Common myeloid progenitor, CD34-positive (primary cell): ENCODE measurements around the gene UNCX.

Experiments
- CTCF ChIA-PET: fragments of 350-600 bp; sonication (Branson Sonifier 250); formaldehyde crosslinking; loops from one replicate; lab custom pipeline; 2021; ENCODE audit warnings: antibody characterized with exemption; lab: Charles Lee
- POLR2A ChIA-PET: fragments of 350-600 bp; sonication (Branson Sonifier 250); formaldehyde crosslinking; loops from one replicate; lab custom pipeline; 2021; ENCODE audit warnings: antibody characterized with exemption; lab: Charles Lee
- DNase-seq, 3 donors: peaks; one replicate each; pipeline versions ENCODE4 v3.0.0 to v3.0.0-alpha.2; 2013
- H3K27ac ChIP-seq, 2 experiments: 1 replicate in 1 of 2; 2 replicates in 1 of 2; pipeline ENCODE4 v1.7.0; 2013; ENCODE audit warnings: inconsistent platforms in 2 of 2, low read length in 2 of 2, mild to moderate bottlenecking in 2 of 2, low read depth in 1 of 2, moderate library complexity in 1 of 2; ENCODE audit not compliant: severe bottlenecking in 2 of 2, insufficient read depth in 1 of 2, poor library complexity in 1 of 2
- H3K27me3 ChIP-seq, 5 experiments: replicated peaks in 2 of 5; 1 replicate in 3 of 5; 2 replicates in 2 of 5; pipeline versions ENCODE4 v1.6.1 to v1.7.0; 2013; ENCODE audit warnings: low read length in 4 of 5, mild to moderate bottlenecking in 2 of 5, moderate library complexity in 2 of 5, inconsistent platforms in 1 of 5; ENCODE audit not compliant: insufficient read depth in 5 of 5, control insufficient read depth in 4 of 5
- H3K36me3 ChIP-seq, 4 experiments: 1 replicate in 2 of 4; 2 replicates in 2 of 4; pipeline versions ENCODE4 v1.6.1 to v1.7.0; 2013; ENCODE audit warnings: low read length in 3 of 4, control low read depth in 1 of 4, mild to moderate bottlenecking in 1 of 4; ENCODE audit not compliant: control insufficient read depth in 4 of 4, insufficient read depth in 4 of 4
- H3K4me1 ChIP-seq, 4 experiments: 1 replicate in 3 of 4; 2 replicates in 1 of 4; pipeline versions ENCODE4 v1.6.1 to v1.7.1; 2013; ENCODE audit warnings: low read length in 3 of 4, mild to moderate bottlenecking in 3 of 4, control low read depth in 1 of 4, inconsistent platforms in 1 of 4, moderate library complexity in 1 of 4; ENCODE audit not compliant: control insufficient read depth in 4 of 4, insufficient read depth in 4 of 4; ENCODE audit errors: control extremely low read depth in 1 of 4
- H3K4me3 ChIP-seq, 7 experiments: 1 replicate in 4 of 7; 2 replicates in 3 of 7; pipeline versions ENCODE4 v1.5.1 to v1.7.0; 2013; ENCODE audit warnings: mild to moderate bottlenecking in 7 of 7, low read length in 6 of 7, moderate library complexity in 6 of 7, inconsistent platforms in 2 of 7, low read depth in 2 of 7, control low read depth in 1 of 7; ENCODE audit not compliant: insufficient read depth in 4 of 7, control insufficient read depth in 1 of 7; ENCODE audit errors: extremely low read depth in 1 of 7
- H3K9me3 ChIP-seq, 5 experiments: 1 replicate in 4 of 5; 2 replicates in 1 of 5; pipeline versions ENCODE4 v1.6.1 to v1.7.1; 2013; ENCODE audit warnings: low read length in 4 of 5, mild to moderate bottlenecking in 2 of 5, inconsistent platforms in 1 of 5, low read depth in 1 of 5, moderate library complexity in 1 of 5; ENCODE audit not compliant: control insufficient read depth in 4 of 5, insufficient read depth in 2 of 5; ENCODE audit errors: control extremely low read depth in 1 of 5
- WGBS: methylation state at CpG from one replicate; pipeline ENCODE4 v1.1.5; 2013; ENCODE audit not compliant: insufficient coverage; 5-methylcytosine and 5-hydroxymethylcytosine counted together

Gene UNCX

DNA sequence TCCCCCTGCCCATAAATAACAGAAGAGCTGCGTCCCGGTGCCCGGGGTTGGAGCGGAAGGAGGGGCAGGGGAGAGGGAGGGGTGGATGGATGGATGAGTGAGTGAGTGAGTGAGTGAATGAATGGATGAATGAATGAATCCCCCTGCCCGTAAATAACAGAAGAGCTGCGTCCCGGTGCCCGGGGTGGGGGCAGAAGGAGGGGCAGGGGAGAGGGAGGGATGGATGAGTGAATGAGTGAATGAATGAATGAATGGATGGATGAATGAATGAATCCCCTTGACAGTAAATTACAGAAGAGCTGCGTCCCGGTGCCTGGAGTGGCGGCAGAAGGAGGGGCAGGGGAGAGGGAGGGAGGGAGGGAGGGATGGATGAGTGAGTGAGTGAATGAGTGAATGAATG, 7.6 kb upstream of the UNCX start:
- CTCF ChIA-PET, result interaction anchor here (0.7 to 5.8 kb wide), 8 partner anchors 8 to 248 kb away, joined by 3 to 29 read pairs (median 4); no protein-coding TSS in a partner anchor
- 4% methylated on average over 11 of the region's 11 CpGs for WGBS
- H3K9me3 ChIP-seq, result no peaks in the 10 kb centered on the region
- H3K36me3 ChIP-seq, result no peaks in the 10 kb centered on the region
- peaks cover 3 to 96% (median 57%) of the 10 kb centered on the region in 5 experiments for H3K27me3 ChIP-seq
- H3K27ac ChIP-seq, result no peak overlapping the region
- peaks cover 0 to 9% (median 5%) of the 10 kb centered on the region in 4 experiments for H3K4me1 ChIP-seq
- POLR2A ChIA-PET, result interaction anchor here (0.6 kb wide), 1 partner anchor 24 kb away, joined by 4 read pairs; no protein-coding TSS in a partner anchor
- no peak for DNase-seq
- no peak overlapping the region for H3K4me3 ChIP-seq

DNA sequence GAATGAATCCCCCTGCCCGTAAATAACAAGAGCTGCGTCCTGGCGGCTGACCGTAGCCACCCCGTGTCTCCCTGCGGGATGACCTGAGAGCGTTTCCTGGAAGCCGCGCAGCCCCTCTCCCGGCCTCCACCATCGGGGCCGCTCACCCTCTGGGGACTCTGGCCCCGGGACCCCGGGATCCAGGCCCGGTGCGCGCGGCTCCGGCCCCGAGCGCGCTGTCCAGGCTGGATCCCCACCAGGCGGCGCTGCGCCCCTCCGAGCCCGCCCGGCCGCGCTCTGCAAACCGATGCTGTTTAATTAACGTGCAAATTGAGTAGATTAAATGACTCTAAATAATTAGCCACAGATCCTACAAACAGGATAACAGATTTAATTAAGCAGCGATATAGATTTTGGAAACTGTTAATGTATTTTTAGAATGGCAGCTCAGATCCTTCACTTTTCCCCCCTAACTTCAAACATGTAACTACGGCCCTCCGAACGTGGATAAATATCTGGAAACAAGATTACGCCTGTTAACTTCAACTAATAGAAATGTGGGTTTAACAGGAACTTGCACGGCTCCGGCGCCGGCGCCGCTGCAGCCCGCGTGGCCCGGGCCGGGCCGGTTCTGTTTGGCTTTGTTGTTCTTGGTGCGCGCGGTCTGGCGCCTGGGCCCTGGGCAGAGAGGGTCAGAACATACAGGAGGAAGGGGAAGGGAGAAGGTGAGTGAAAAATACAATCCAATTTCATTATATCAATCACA, 7.1 kb upstream of the UNCX start:
- ChIA-PET CTCF (interaction anchor here (0.7 to 5.8 kb wide), 11 partner anchors 9 to 248 kb away, joined by 3 to 29 read pairs (median 4); no protein-coding TSS in a partner anchor), POLR2A (interaction anchor here (0.6 kb wide), 1 partner anchor 25 kb away, joined by 4 read pairs; no protein-coding TSS in a partner anchor)
- H3K27ac ChIP-seq, result no peak overlapping the region
- H3K4me3 ChIP-seq, result no peak overlapping the region
- peaks cover 3 to 94% (median 61%) of the 10 kb centered on the region in 5 experiments for H3K27me3 ChIP-seq
- H3K4me1 ChIP-seq, result peaks cover 0 to 9% (median 5%) of the 10 kb centered on the region in 4 experiments
- DNase-seq, result peak in 2 of 3 donors; percentile 55 to 60
- WGBS, result 7% methylated on average over 28 of the region's 52 CpGs
- H3K36me3 ChIP-seq, result no peaks in the 10 kb centered on the region
- H3K9me3 ChIP-seq, result no peaks in the 10 kb centered on the region

DNA sequence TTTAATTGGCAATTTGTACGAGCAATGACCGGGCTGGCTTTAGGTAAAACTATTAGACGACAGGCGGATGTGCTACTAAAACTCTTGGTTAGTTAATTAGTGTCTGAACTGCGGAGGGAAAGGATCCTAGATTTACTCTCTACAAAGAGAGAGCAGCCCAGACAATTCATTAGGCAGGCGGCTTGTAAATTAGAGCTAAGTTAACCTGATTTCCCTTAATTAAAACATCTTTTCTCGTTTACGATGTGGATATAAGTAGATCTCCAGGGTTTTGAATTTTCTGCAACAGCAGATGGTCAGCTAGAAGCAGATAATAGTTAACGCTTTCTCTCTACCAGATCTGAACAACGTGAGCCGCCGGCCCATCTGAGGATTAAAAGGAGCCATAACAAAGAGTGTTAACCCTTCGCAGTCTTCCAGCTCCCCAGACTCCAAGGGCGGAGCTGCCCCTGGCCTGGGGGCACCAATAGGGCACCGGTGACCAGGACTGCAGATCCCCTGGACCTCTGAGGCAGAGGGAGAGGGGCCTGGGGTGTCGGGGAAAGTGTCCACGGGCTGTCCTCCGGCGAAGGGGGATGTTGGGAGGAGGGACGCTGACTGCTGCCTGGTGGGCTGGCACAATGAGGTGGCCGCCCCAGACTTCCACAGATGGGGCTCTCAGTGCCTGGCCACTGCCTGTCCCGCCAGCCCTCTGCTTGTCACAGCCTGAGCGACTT, 6.3 kb upstream of the UNCX start:
- no peak overlapping the region for H3K4me3 ChIP-seq
- CTCF ChIA-PET, result interaction anchor here (0.8 to 5.8 kb wide), 12 partner anchors 8 to 247 kb away, joined by 3 to 29 read pairs (median 4); no protein-coding TSS in a partner anchor
- peaks cover 0 to 9% (median 5%) of the 10 kb centered on the region in 4 experiments for H3K4me1 ChIP-seq
- peaks cover 3 to 94% (median 63%) of the 10 kb centered on the region in 5 experiments for H3K27me3 ChIP-seq
- no peaks in the 10 kb centered on the region for H3K9me3 ChIP-seq
- DNase-seq, result no peak
- POLR2A ChIA-PET, result no interaction called here
- H3K27ac ChIP-seq, result no peak overlapping the region
- no peaks in the 10 kb centered on the region for H3K36me3 ChIP-seq
- 57% methylated on average over 12 of the region's 23 CpGs for WGBS

DNA sequence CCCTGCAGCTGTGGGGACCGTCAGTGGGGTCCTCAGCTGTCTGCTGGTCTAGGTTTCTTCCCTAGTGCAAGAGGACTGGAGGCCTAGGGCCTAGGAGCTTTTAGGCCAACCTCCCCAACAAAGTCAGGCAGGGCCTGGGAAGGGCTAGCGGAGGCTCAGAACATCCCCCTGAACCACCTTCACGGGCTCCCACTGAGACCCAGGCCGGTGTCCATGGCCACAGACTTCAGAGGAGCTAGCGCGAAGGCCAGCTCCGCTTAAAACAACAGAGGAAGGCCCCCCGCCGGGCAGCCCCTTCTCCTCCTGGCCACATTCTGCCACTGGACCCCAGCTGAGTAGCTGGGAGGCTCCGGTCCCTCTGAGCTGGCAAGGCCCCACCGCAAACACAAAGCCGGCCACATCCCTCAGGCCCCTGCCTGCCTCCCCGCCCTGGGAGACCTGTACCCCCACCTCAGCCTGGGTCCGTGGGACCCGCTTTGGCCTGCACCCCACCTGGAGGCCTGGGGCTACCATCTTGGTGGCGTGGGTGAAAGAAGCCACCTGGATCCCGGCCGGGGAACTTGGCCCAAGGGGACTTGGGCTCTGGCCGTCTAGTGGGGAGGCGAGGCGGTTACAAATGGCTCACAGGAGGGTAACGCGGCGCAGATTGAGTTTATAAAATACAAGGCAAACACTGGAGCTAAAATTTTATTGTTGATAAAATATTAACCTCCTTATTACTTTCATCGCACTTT, 5.4 kb upstream of the UNCX start:
- Histone ChIP-seq H3K36me3 (no peaks in the 10 kb centered on the region), H3K4me3 (no peak overlapping the region), H3K27me3 (peaks cover 3 to 94% (median 64%) of the 10 kb centered on the region in 5 experiments), H3K27ac (no peak overlapping the region), H3K9me3 (no peaks in the 10 kb centered on the region), H3K4me1 (peaks cover 0 to 9% (median 5%) of the 10 kb centered on the region in 4 experiments)
- CTCF ChIA-PET, result interaction anchor here (0.6 to 5.8 kb wide), 12 partner anchors 13 to 246 kb away, joined by 3 to 29 read pairs (median 3); no protein-coding TSS in a partner anchor
- 71% methylated on average over 14 of the region's 25 CpGs for WGBS
- DNase-seq, result no peak
- POLR2A ChIA-PET, result no interaction called here

DNA sequence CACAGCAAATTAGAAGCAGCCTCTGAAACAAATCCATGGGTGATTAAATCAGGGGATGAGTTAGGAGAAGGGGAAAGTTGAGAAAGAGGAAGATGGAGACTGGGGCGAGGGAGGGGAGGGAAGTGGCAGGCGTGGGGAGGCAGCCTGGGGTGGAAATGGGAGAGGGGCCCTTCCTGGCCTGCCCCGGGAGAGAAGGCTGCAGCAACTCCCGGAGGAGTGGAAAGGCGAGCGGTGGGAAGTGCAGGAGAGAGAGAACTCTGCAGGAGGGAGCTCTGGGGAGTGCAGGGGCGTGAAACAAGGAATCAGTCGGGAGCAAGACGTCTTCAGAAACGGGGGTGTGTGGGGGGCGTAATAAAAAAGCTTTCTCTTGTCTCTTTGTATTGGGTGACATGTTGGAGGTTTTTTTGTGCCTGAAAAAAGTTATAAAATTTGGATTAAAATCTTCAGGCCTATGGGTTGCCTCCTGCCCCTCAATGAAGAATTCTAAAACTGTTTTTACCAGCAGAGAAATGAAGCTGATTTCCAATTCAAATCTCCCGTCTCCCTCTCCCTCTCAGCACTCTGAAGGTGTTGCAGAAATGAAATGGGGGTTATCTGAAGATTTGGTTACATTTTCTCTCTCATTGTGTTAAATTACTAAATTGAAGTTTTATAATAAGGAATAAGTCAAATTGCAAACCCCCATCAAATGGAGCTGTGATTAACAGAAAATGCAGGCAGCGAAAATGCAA, 4.7 kb upstream of the UNCX start:
- ChIA-PET CTCF (interaction anchor here (0.6 to 4.3 kb wide), 9 partner anchors 13 to 246 kb away, joined by 3 to 17 read pairs (median 3); no protein-coding TSS in a partner anchor), POLR2A (no interaction called here)
- Histone ChIP-seq H3K4me3 (no peak overlapping the region), H3K4me1 (peaks cover 0 to 9% (median 5%) of the 10 kb centered on the region in 4 experiments), H3K9me3 (no peaks in the 10 kb centered on the region), H3K36me3 (no peaks in the 10 kb centered on the region), H3K27me3 (peaks cover 3 to 92% (median 63%) of the 10 kb centered on the region in 5 experiments), H3K27ac (no peak overlapping the region)
- 0% methylated on average over 9 of the region's 13 CpGs for WGBS
- DNase-seq, result no peak

DNA sequence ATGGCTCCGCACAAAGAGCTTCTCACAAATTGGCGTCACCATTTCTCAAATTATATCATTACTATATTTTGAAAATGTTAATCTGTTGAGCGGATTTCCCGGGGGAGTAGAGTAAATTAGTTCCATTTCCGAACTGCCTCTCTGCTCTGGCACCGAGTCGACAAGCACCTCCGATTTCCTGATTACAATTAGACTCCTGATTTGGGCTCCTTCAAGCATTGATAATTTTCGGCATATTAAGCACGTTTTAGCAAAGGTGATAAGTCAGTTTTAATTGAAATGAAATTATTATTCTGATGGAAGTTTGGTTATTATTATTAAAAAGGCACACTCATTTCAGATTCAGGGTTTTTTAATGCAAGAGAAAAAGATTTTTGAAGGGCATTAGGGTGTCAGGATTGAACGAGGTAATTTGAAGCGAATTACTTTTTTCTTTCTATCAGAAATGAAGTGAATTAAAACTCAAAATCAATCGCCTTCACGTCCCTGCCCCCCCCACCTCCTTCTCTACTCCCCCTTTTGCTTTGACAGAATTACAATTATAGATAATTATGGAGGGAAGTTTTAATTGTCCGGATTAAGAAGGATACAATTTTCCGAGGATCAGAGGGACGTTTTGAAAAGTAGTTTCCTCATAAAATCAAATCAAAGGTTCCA, 4.0 kb upstream of the UNCX start:
- DNase-seq, result no peak
- ChIA-PET CTCF (interaction anchor here (0.6 to 4.3 kb wide), 4 partner anchors 19 to 245 kb away, joined by 3 to 17 read pairs (median 9); no protein-coding TSS in a partner anchor), POLR2A (no interaction called here)
- no peaks in the 10 kb centered on the region for H3K36me3 ChIP-seq
- no peaks in the 10 kb centered on the region for H3K9me3 ChIP-seq
- H3K4me3 ChIP-seq, result no peak overlapping the region
- no peak overlapping the region for H3K27ac ChIP-seq
- H3K27me3 ChIP-seq, result peaks cover 3 to 89% (median 56%) of the 10 kb centered on the region in 5 experiments
- peaks cover 0 to 9% (median 5%) of the 10 kb centered on the region in 4 experiments for H3K4me1 ChIP-seq
- 12% methylated on average over 7 of the region's 17 CpGs for WGBS
